Stimulated activated CD4-positive, alpha-beta T cell treated with anti-CD3 and anti-CD28 coated beads, Interleukin-12 subunit alpha, Interleukin-12 subunit beta, amount 100 ng/mL, for 48 hours (primary cell): ENCODE data around the gene TMEM174.

Experiments used
- DNase-seq, 3 donors: peaks; one replicate each; pipeline ENCODE4 v3.0.0-alpha.2; 2020; ENCODE audit warnings: low read depth in 2 of 3, low spot score in 1 of 3

Gene TMEM174

DNA sequence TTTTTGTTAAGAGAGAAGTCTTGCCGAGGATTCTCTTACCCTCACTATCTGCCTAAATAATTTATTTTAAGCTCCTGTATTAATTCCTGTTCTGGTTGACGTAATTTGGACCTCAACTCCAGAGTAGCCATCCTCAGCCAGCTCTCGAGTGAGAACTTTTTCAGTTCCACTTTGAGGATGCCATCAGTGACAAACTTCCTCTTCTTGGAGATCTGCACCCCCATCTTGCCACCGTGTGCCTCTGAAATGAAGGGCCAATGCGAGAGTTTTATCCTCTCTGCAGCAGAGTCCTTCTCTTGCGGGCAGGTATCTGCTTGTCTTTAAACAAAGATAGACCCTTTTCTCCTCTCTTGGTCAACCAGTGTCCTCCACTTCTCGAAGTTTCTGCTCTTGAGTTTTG, 19.5 kb upstream of the TMEM174 start:
- no peak for DNase-seq

DNA sequence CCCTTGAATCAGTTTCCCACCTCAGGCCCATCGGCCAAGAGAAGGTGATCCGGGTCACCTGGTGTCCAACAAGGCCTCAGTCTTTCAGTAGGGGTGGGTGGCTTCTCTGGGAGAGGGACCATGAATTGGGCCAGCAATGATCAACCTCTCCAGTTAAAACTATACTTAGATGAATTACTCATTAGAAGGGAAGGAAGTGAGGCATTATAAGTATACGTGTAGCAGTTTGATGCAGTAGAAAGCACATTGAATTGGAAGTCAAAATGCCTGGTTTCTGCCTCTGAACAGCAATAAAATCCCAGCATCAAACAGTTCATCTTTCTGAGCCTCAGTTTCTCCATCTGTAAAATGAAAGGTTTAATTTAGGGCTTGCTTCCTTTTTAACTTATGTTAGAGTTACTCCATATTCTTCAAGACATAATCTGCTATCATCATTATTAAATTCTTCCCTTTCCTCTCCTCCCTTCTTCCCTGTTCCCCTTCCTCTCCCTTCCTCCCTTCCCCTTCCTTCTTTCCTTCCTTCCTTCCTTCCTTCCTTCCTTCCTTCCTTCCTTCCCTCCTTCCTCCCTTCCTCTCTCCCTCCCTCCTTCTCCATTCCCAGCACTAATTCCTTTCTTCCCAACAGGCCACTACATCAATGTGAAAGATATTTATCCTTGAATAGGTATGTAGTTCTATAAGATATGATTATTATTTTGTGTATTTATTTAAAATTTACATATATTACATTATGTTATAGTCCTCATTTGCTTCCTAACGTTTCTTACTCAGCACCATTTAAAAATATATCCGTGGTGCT, 18.6 kb upstream of the TMEM174 start:
- DNase-seq: no peak

DNA sequence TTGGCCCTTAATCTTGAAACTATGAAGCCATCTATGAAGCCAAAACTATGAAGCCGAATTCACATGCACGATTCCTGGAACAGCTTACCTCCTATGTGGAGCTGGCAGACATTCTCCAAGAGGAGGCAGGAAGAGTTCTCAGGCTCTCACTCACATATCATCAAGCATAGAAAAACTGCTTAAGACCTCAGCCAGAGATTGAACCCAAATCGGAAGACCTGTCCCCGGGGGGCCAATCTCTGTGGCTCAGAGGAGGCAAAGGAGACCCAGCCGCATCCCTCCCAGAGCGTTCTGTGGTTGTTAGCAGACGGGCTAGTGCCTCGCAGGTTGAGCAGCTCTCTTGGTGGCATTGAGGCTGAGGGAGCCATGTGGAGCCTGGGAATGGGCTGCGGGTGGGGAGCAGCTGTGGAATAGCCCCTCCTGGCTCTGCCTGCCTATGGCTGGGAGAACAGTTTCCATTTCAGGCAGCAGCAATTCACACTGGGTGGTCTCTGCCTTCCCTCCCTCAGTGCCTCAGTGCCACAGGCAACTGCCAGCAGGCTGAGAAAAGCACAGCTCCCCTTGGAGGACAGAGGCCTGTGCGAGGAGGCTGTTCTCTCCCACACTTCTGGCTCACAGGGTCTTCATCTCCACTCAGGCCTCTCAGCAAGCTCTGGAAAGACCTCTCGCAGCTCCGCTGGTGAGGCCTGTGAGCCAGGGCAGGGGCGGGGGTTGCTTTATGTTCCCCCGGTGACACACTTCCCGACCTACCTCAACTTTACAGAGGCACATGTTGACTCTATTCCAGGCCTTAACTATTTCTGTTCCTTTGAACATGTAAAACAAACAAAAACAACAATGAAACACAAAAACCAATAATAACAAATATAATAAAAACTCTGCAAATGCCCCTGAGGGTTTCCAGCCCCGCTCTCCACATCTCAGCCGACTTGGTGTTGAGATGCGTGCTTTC, 17.4 kb upstream of the TMEM174 start:
- no peak for DNase-seq

DNA sequence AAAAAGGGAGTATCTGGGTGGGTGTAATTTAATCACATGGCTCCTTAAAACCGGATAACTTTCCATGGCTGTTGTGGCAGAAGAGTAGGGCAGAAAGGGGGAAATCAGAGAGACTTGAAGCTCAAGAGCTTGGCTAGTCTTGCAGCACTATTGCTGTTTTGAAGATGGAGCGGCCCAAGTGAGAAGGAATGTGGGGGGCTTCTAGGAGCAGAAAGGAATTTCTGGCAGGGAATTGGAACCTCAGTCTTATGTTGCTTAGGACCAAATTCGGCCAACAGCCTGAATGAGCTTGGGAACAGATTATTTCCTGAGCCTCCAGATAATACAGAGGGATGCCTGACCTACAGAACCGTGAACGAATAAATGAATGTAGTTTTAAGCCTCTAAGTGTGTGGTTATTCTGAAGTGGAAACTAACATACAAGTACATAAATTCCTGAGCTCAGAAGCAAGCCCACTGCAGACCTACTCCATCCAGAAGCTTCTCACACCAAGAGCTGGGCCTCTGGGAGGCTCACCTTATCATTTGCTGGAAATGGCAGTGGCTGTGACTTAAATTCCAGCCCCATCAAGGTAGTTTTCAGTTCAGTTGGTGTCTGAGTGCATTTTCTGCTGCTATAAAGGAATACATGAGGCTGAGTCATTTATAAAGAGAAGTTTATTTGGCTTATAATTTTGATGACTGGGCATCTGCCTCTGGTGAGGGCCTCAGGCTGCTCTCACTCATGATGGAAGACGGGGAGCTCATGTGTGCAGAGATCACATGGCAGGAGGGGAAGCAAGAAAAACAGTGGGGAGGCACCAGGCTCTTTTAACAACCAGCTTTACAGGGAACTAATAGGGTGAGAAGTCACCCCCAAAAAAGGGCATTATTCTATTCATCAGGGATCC, 15.3 kb upstream of the TMEM174 start:
- no peak for DNase-seq

DNA sequence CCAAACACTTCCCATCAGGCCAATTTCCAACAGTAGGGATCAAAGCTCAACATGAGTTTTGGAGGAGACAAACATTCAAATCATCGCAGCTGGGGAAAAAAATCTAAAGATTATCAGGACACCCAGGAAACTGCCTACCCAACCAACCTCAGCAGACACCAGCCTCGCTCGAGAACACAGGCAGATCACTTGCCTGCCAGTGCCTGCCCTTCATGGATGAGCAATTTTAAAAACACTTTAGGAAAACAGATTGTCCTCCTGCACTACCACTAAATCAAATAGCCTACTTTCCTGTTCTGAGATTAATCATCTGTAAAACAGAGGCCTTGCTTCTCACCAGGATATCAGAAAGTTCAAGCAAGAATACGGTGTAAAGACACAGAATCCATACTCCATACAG, 14.7 kb upstream of the TMEM174 start:
- no peak for DNase-seq

DNA sequence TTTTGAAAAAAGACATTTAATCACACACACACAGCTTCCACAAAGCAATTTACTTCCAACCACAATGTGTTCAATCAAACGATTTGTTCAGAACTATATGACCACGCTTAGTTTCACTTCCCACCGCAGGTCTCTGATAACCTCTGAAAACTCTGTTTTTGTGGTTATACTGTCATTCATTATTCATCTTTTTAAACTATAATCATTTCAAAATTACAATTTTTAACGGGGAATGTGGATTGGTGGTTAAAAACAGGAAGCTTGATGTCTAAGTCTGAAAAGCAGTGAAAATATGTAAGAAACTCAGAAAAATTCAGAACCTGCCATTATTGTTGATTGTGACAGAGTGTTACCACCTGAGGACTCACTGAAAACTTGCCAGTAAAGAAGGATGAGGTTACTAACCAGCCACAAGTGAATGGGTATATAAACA, 12.7 kb upstream of the TMEM174 start:
- peak; percentile 61 to 66 (median 63) for DNase-seq

DNA sequence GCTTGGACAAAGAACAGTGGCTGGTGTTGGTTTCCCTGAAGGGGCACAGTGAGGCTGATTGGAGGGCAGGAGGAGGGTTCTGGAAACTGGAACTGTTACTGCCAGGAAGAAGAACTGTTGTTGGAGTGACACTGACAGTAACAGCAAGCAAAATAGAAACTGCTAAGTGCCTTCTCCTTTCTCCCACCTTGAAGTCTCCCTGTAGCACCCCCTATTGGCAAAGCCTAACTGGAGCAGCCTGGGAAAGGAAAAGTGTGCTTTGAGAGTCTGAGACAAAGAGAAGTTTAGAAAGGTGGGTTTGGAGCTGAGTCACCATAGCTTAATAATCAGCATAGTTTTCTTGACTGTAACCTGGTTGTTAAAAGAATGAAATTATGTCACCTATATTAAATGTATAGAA, 2.5 kb upstream of the TMEM174 start:
- DNase-seq: peak in 2 of 3 donors; percentile 7 to 32

DNA sequence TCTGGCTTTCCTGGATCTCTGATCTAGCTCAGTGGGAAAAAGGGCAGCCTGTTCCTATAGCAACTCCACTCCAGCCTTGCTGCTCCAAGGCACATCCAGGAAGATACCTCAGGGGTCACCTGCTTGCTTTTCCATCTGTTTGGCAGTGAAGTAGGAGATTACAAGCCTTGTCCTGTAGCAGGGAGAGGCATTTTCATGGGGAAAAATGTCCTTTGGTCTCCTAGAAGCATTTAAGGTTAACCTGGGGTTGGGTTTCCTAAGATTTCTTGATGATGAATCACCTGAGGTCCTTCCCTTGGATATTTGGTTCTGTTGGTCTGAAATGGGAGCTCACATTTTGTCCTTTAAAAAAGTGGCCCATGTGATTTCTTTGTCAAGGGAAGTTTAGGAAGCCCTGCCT, 1.5 kb upstream of the TMEM174 start:
- no peak for DNase-seq

DNA sequence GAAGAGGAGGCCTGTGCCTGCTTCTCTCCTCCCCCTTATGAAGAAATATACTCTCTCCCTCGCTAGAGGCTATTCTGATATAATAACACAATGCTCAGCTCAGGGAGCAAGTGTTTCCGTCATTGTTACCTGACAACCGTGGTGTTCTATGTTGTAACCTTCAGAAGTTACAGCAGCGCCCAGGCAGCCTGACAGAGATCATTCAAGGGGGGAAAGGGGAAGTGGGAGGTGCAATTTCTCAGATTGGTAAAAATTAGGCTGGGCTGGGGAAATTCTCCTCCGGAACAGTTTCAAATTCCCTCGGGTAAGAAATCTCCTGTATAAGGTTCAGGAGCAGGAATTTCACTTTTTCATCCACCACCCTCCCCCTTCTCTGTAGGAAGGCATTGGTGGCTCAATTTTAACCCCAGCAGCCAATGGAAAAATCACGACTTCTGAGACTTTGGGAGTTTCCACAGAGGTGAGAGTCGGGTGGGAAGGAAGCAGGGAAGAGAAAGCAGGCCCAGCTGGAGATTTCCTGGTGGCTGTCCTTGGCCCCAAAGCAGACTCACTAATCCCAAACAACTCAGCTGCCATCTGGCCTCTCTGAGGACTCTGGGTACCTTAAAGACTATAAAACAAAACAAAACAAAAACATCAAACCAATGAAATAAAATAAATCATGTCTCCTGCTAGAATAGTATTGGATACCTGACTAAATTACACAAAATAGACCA, 1.3 kb downstream of the TMEM174 start:
- DNase-seq: no peak

DNA sequence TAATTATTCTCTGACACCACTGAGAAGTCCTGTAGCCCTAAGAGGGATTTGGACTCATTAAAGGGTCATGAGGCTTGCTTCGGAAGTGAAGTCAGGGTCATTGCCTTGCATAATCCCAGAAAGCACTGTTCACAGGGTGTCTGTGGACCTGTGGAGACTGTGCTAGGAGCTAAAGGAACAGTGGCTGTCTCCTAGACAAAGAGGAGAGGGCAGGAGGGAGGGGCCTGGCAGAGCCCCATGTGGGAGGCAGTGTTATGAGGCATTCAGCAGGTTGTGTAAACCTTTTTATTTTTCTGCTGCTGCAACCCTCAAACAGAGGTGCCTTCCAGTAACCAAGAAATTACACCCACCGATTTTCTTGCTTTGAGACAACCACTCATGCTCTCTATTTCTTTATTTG, 3.3 kb downstream of the TMEM174 start:
- no peak for DNase-seq

DNA sequence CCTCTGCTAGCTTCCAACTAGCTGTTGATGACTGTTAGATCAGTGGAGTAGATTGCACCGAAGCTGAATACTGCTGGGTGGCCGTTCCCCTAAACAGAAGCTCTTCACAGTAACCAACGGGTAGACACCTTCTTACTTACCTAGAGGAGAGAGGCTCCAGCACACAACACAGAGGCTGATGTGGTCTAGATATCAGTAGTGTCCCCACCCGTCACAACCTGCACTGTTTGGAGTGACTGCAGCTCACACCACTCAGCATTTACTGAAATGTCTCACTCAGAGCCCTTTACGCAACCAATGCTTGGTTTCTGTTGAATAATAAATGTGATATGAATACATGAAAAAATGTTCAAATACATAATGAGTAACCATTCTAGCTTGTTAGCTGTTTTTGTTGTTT, 5.3 kb downstream of the TMEM174 start:
- no peak for DNase-seq

DNA sequence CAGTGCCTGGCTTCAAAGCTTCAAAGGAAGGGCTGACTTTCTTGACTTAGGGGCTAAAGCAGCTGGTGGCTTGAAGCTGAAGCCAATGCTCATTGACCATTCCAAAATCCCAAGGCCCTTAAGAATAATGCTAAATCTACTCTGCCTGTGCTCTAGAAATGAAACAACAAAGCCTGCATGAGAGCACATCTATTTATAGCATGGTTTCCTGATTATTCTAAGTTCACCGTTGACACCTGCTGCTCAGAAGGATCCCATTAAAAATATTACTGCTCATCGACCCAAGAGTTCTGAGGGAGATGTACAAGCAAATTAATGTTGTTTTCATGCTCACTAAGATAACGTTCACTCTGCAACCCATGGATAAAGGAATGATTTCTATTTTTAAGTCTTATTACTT, 6.7 kb downstream of the TMEM174 start:
- no peak for DNase-seq

DNA sequence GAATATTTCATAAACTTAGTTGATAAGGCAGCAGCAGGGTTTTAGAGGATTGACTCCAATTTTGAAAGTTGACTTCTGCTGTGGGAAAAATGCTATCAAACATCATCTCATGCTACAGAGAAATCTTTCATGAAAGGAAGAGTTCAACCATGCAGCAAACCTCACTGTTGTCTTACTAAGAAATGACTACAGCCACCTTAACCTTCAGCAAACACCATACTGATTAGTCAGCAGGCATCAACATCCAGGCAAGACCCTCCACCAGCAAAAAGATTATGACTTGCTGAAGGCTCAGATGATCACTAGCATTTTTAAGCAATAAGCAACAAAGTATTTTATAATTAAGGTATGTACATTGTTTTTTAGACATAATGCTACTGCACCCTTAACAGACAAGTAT, 7.6 kb downstream of the TMEM174 start:
- no peak for DNase-seq

DNA sequence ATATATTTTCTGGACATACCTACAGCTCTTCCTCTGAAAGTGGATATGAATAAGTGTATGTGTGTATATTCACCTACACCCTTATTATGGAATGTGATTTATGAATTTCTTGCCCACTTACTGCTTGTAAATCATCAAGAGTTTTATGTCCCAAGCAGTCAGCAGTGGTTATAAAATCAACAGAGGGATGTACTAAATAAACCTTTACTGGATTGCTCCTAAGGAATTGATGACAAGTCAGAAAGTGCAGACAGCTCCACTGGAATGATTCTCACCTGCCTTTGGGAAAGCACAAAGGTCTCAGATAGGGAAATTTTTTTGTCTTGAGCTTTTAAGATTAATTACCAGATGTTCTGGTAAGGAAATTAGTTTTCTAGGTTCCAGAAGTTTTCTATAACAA, 9.3 kb downstream of the TMEM174 start:
- DNase-seq: no peak

DNA sequence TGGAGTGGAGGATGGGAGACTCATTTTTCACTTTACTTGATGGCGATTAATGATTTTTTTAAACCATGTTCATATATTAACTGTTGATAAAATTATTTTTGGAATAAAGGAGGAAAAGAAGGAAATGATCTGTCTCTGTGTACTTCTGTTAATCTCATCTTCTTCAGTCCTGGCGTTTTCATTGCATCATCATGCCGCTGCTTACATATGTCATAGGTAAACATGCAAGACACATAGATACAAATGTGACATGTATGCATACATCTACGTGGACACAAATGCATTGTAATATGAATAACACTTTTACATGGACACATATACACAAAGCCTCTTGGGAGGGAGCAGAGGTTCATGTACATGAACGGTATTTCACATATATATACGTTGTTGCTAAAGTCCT, 10.0 kb downstream of the TMEM174 start:
- no peak for DNase-seq

DNA sequence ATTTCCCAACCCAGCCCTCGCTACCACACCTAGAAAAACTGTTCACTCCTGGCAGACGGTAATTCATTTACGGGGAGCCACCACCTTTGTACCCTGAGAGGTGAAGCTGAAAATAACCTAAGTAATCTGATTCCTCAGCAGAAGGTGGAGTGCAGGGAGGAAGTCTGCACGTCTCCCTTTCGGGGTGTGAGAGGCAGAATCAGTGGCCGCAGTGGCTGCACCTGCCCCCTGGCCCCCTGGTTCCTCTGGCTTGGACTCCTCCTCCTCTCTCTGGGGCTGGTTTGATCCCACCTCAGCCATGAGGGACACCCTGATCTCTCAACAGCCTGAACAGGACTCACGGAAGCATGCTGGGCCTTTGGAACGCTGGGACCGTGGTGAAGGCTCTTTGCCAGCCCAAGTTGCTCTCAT, 10.5 kb downstream of the TMEM174 start:
- DNase-seq: no peak

DNA sequence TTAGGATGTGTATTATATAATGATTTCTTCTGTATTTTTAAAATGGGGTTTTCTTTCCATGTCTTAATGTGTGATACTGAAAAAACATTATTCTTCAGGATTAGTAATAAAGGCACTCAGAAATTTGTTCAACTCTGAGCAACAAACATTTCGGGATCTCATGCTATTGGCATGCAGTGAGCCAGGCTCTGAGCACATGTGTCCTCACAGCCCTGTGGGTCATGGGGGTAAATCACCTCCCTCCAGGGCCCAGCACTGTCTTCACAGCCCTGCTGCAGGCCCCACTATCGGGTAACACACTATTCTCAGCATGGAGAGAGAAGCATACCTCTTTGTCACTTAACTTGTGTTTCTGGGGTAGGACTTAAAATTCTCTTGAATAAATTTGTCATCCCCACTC, 14.0 kb downstream of the TMEM174 start:
- DNase-seq: no peak

DNA sequence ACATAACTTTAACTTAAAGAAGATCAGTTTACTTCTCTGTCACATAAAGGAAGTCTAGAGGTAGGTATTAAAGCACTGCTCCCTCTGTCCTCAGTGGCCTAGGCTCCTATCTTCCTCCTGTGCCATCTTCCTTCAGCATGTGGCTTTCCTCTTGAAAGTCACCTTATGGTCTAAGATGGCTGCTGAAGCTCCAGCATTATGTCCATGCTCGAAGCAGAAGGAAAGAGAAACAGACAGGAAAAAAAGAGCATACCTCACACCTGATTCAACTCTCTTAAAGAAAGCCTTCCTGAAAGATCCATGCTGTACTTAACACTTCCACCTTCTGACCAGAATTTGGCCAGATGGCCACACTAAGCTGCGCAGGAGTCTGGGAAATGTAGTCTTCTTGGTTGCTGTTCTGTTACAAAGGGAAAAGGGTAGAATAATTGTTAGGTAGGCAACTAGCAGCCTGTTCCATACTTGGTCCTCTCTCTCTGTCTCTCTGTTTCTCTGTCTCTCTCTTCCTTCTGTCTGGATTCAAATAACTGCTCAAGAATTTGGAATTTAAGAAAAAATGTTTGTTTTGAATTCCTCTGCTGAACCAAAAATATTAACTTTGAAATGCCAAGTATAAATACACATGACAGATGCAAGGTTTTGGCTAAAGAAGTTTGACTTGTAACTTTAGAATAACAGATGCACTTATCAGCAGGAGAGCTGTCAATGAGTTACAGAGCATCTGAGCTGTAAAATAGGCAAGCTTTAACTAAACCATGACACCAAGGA, 16.0 kb downstream of the TMEM174 start:
- DNase-seq: no peak

DNA sequence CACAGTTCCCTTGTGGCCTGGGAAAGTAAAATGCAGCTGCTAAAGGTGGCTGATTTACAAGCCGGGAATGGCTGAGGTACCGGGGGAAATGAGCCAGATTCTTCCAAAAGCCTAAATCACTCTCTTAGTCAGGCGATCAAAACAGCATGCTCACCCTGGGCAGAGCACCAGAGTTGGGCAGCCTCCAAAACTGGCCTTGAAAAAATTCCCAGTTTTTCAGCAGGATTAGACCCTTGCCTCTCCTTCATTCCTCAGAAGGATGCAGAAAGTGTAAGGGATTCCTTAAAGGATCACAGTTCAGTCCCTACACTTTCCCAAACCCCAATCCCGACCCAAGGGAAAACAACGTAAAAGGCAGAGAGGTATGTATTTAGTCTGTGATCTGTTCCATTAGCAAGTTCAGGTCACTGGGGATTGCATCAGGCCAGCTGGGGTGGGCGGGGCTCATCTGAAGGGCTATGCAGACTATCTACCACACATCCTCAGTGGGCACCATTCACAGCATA, 16.9 kb downstream of the TMEM174 start:
- no peak for DNase-seq

DNA sequence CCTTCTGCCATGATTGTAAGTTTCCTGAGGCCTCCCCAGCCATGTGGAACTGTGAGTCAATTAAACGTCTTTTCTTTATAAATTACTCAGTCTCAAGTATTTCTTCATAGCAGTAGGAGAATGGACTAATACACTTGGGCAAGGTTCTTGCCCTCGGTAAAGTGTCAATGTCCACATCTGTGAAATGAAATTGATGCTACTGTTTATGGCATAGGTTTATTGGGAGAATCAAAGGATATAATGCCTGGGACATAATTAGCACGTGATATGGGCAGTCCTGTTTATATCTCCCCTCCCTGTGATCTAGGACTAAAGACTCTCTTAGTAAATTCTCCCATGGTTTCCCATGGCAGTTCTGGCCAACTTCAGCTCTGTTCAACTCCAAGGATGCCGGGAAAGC, 19.4 kb downstream of the TMEM174 start:
- no peak for DNase-seq
